Mesendoderm (in vitro differentiated cells): Measurements from ENCODE around the gene SERHL2.
A peak's percentile ranks its signal among the peaks of the same experiment; 100 is the strongest.
"Not testable (repeated sequence)": the region's sequence is repeated elsewhere in the genome, so short reads cannot be mapped to it uniquely, and the experiment has no call there.

Experiments
- DNase-seq: peaks from one replicate; pipeline ENCODE4 v3.0.0; 2013
- H2AK5ac ChIP-seq: 2 replicates; pipeline ENCODE4 v1.6.1; 2013; ENCODE audit warnings: low read length, inconsistent platforms
- H2BK120ac ChIP-seq: 2 replicates; pipeline ENCODE4 v1.6.1; 2013; ENCODE audit warnings: low read depth, mild to moderate bottlenecking, low read length, moderate library complexity, mixed read lengths
- H2BK15ac ChIP-seq: replicated peaks from 2 replicates; pipeline ENCODE4 v1.6.1; 2013; ENCODE audit warnings: low read depth, mild to moderate bottlenecking, moderate library complexity
- H2BK5ac ChIP-seq: 2 replicates; pipeline ENCODE4 v1.6.1; 2013; ENCODE audit warnings: low read length, inconsistent platforms
- H3K18ac ChIP-seq: 2 replicates; pipeline ENCODE4 v1.6.1; 2013; ENCODE audit warnings: mild to moderate bottlenecking, low read length, mixed read lengths
- H3K23ac ChIP-seq: one replicate; pipeline ENCODE4 v1.6.1; 2013; ENCODE audit warnings: low read length
- H3K27ac ChIP-seq: 2 replicates; pipeline ENCODE4 v1.5.1; 2013; ENCODE audit warnings: low read depth, mild to moderate bottlenecking, inconsistent platforms, low read length, moderate library complexity
- H3K27me3 ChIP-seq: 2 replicates; pipeline ENCODE4 v1.6.1; 2013; ENCODE audit warnings: low read length, control low read depth, mild to moderate bottlenecking, inconsistent platforms; ENCODE audit not compliant: insufficient read depth, poor library complexity
- H3K36me3 ChIP-seq: 2 replicates; pipeline ENCODE4 v1.6.1; 2013; ENCODE audit warnings: low read length, inconsistent platforms; ENCODE audit not compliant: control insufficient read depth, insufficient read depth
- H3K4ac ChIP-seq: one replicate; pipeline ENCODE4 v1.6.1; 2013; ENCODE audit warnings: low read depth, mild to moderate bottlenecking, low read length, moderate library complexity
- H3K4me1 ChIP-seq: 2 replicates; pipeline ENCODE4 v1.6.1; 2013; ENCODE audit warnings: low read depth, low read length, inconsistent platforms; ENCODE audit not compliant: control insufficient read depth
- H3K4me2 ChIP-seq: 2 replicates; pipeline ENCODE4 v1.6.1; 2013; ENCODE audit warnings: low read length
- H3K4me3 ChIP-seq: 2 replicates; pipeline ENCODE4 v1.5.1; 2013; ENCODE audit warnings: mild to moderate bottlenecking, low read length
- H3K56ac ChIP-seq: one replicate; pipeline ENCODE4 v1.6.1; 2013; ENCODE audit warnings: low read length
- H3K79me1 ChIP-seq: 2 replicates; pipeline ENCODE4 v1.6.1; 2013; ENCODE audit warnings: low read length, inconsistent platforms
- H3K79me2 ChIP-seq: 2 replicates; pipeline ENCODE4 v1.6.1; 2013; ENCODE audit warnings: mild to moderate bottlenecking, low read length; ENCODE audit not compliant: control insufficient read depth, insufficient read depth
- H3K9ac ChIP-seq: 2 replicates; pipeline ENCODE4 v1.6.1; 2013; ENCODE audit warnings: low read length, inconsistent platforms
- H4K5ac ChIP-seq: one replicate; pipeline ENCODE4 v1.6.1; 2013; ENCODE audit warnings: low read length
- H4K8ac ChIP-seq: one replicate; pipeline ENCODE4 v1.6.1; 2013; ENCODE audit warnings: low read depth, mild to moderate bottlenecking, control low read depth, low read length, moderate library complexity
- WGBS: extraction: QIAGEN DNeasy Blood & Tissue Kit; methylation state at CpG from one replicate; pipeline ENCODE4 v1.1.7; 2013; ENCODE audit warnings: low lambda C conversion rate, missing lambda C conversion rate; ENCODE audit not compliant: insufficient coverage; ENCODE audit errors: extremely low coverage; 5-methylcytosine and 5-hydroxymethylcytosine counted together

Gene SERHL2

DNA sequence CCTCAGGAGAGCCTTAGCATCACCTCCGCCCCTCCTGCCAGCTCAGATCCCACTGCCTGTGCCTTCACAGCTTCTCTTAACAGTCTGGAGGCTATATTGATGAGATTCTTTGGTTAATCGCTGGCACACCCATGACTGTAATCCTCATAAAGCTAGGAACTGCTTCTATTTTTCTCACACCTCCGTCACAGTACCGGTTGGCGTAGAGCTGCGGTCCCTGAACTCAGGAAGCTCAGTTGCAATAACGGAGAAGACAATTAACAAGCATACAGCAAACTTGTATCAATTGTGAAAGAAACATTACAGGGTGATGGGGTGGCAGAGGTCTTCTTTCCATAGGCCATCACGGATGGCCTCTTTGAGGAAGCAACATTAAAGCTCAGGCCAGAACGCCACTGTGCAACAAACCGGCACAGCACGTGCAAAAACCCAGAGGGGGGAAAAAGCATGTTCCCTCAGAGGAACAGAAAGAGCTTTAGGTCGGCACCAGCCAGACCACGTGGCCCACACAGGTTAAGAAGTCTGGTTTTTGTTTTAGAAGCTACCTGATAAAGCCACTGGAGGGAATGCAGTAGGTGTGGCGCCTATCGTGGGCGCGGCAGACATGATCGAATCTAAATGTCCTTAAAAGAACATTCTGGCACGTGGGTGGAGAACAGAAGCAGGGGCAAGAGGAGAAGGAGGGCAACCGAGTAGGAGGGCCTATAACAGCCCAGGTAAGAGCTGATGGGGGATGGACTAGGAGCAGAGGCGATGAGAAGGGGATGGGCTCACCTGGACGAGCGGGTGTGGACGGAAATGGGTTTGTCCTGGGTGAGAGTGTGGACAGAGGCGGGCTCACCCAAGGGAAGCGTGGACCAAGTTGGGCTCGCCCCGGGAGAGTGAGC, 34.9 kb upstream of the SERHL2 start:
- Histone ChIP-seq H3K56ac (peak overlapping the region; percentile 96), H3K79me2 (peaks cover 12% of the 10 kb centered on the region), H3K9ac (peak overlapping the region; percentile 90), H3K4me3 (peak overlapping the region; percentile 84), H3K23ac (peak overlapping the region; percentile 24), H3K4me2 (peak overlapping the region; percentile 79)
- not testable (repeated sequence) for H3K4me1 ChIP-seq, H3K18ac ChIP-seq, H2BK15ac ChIP-seq, H2AK5ac ChIP-seq, H3K4ac ChIP-seq, H3K79me1 ChIP-seq, H2BK5ac ChIP-seq, H4K8ac ChIP-seq, DNase-seq, H2BK120ac ChIP-seq, H3K27me3 ChIP-seq, H3K27ac ChIP-seq, H3K36me3 ChIP-seq, H4K5ac ChIP-seq
- no CpG with 5 or more reads among the region's 28 CpGs for WGBS

DNA sequence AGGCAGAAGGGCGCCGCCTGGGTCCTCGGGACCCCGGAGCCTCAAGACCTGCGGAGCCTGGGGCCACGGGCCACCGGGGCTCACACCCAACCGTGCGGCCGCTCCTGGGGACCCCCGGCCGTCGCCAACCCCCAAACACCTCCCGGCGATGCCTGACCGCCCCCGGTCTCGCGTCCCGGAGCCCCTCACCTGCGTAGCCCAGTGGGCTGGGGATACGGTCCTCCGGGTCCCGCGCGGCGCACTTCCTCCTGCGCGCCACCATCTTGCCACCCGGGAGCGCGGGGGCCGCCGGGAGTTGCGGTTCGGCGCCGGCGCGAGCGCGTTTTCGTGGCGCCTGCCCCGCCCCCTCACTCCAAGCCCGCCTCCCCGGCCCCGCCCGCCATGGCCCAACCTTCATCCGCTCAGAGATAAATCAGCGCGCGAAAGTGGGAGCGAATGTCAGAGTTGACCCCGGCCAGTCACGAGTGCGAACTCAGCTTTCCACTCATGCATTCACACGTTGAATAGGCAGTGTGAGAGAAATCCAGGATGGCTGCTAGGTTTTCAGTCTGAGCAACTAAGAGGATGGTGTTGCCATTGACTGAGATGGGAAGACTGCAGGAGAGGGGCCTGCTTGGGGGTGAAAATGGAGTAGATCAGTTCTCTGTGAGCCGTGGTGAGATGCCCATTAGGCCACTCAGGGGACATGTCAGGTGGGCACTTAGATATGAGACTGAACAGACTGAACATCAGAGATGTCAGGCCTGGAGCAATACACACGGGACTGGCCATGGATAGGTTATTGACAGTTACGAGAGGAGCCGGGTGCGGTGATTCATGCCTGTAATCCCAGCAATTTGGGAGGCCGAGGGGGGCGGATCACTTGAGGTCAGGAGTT, 34.0 kb upstream of the SERHL2 start, which contains the start of gene RRP7A:
Gene RRP7A (minus strand): TSS at position 272 of the 877 bp plus-strand sequence. CDS start 10 bp downstream, at position 262.
- no CpG with 5 or more reads among the region's 65 CpGs for WGBS

DNA sequence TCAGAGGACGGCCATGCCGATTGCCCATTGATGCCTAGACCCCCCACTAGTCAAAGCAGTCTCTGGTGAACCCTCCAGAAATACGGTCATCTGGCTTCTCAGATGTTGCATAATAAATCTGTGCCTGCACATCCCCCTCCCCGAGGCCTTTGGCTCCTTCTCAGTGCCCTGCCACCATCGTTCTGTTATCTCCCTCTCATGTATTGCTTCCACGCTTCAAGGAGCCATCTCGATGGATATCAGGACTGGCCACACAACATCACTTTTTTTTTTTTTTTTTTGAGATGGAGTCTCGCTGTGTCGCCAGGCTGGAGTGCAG, 32.6 kb upstream of the SERHL2 start:
- H2BK15ac ChIP-seq, result no peak overlapping the region
- H3K56ac ChIP-seq, result no peak overlapping the region
- H3K18ac ChIP-seq, result no peak overlapping the region
- no peak overlapping the region for H2AK5ac ChIP-seq
- H3K79me2 ChIP-seq, result peaks cover 9% of the 10 kb centered on the region
- H3K4ac ChIP-seq, result no peak overlapping the region
- H4K8ac ChIP-seq, result no peak overlapping the region
- no peak overlapping the region for H3K4me2 ChIP-seq
- H3K4me1 ChIP-seq, result no peaks in the 10 kb centered on the region
- H4K5ac ChIP-seq, result no peak overlapping the region
- H3K27me3 ChIP-seq, result no peaks in the 10 kb centered on the region
- no peak overlapping the region for H2BK120ac ChIP-seq
- H3K23ac ChIP-seq, result no peak overlapping the region
- no peak for DNase-seq
- peaks cover 2% of the 10 kb centered on the region for H3K79me1 ChIP-seq
- H3K27ac ChIP-seq, result no peak overlapping the region
- H3K4me3 ChIP-seq, result no peak overlapping the region
- WGBS, result no CpG with 5 or more reads among the region's 9 CpGs
- no peak overlapping the region for H3K9ac ChIP-seq
- H2BK5ac ChIP-seq, result no peak overlapping the region
- H3K36me3 ChIP-seq, result no peaks in the 10 kb centered on the region

More for the DNA sequence above, 34.0 kb upstream of the SERHL2 start, which contains the start of gene RRP7A:
- H3K4me1 ChIP-seq, result no peaks in the 10 kb centered on the region
- H3K23ac ChIP-seq, result peak within 1 kb of the TSS; percentile 24
- no peak within 1 kb of the TSS for H3K27ac ChIP-seq
- no peak within 1 kb of the TSS for H3K4ac ChIP-seq
- no peak within 1 kb of the TSS for H2BK5ac ChIP-seq
- H2BK15ac ChIP-seq, result no peak within 1 kb of the TSS
- DNase-seq, result peak; percentile 71
- peaks cover 12% of the 10 kb centered on the region for H3K79me2 ChIP-seq
- no peak within 1 kb of the TSS for H2AK5ac ChIP-seq
- H3K9ac ChIP-seq, result peak within 1 kb of the TSS; percentile 90
- no peak within 1 kb of the TSS for H4K8ac ChIP-seq
- peaks cover 3% of the 10 kb centered on the region for H3K36me3 ChIP-seq
- H3K18ac ChIP-seq, result no peak within 1 kb of the TSS
- no peak within 1 kb of the TSS for H4K5ac ChIP-seq
- H3K4me2 ChIP-seq, result peak within 1 kb of the TSS; percentile 79
- H3K27me3 ChIP-seq, result no peaks in the 10 kb centered on the region
- peak within 1 kb of the TSS; percentile 84 for H3K4me3 ChIP-seq
- H2BK120ac ChIP-seq, result no peak within 1 kb of the TSS
- peak within 1 kb of the TSS; percentile 96 for H3K56ac ChIP-seq
- peaks cover 2% of the 10 kb centered on the region for H3K79me1 ChIP-seq

DNA sequence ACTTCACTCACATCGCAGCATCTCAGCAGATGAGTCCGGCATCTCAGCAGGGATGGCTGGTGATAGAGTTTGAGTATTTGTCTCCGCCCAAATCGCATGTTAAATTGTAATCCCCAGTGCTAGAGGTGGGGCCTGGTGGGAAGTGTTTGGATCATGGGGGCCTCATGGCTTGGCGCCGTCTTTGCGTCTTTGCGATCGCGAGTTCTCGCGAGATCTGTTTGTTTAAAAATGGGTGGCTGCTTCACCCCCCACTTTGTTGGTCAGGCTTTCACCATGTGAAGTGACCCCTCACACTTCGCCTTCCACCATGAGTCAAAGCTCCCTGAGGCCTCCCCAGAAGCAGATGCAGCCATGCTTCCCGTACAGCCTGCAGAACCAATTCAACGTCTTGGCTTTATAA, 31.2 kb upstream of the SERHL2 start:
- Histone ChIP-seq H2BK5ac (no peak overlapping the region), H2BK15ac (no peak overlapping the region), H3K4me1 (no peaks in the 10 kb centered on the region), H3K79me2 (peaks cover 6% of the 10 kb centered on the region), H3K27me3 (no peaks in the 10 kb centered on the region), H3K79me1 (peaks cover 2% of the 10 kb centered on the region), H3K4ac (no peak overlapping the region), H3K23ac (no peak overlapping the region), H3K36me3 (no peaks in the 10 kb centered on the region), H2BK120ac (no peak overlapping the region), H2AK5ac (no peak overlapping the region), H4K8ac (no peak overlapping the region), H3K27ac (no peak overlapping the region), H3K18ac (no peak overlapping the region), H3K9ac (no peak overlapping the region), H3K56ac (no peak overlapping the region), H3K4me2 (no peak overlapping the region), H3K4me3 (no peak overlapping the region), H4K5ac (no peak overlapping the region)
- DNase-seq, result no peak
- WGBS, result no CpG with 5 or more reads among the region's 15 CpGs

DNA sequence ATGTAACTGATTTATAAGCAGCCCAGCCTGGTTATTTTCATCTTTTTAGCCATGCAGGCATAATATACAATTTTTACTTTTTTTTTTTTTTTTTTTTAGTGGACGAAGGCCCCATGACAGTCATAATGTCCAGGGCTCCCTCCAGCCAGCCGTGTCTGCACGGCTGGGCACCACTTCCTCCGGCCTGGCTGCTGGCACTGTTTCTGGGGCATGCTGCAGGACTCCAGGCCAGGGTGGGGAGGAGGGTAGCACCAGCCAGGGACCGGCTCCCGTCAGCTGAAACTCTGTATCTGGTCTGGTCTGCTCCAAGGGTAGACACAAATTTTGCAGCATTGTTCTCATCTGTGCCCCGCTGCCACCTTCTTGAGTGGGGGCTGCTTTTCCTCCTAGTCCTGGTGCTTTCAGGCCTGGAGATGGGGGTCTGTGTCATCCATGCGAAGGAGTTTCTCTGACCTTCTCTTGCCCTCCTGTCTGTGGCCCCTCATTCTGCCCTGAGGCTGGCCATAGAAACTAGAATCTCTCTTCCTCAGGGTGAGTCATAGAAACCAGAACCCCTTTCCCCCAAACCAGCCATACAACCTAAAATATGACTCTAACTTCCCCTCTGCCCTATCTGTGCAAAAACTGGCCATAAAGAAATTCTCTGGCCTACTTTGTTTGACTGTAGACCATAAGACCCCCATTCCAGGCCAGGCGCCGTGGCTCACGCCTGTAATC, 25.0 kb upstream of the SERHL2 start:
- H3K4ac ChIP-seq, result no peak overlapping the region
- H3K36me3 ChIP-seq, result no peaks in the 10 kb centered on the region
- no peak overlapping the region for H3K23ac ChIP-seq
- no peak overlapping the region for H3K27ac ChIP-seq
- H2BK5ac ChIP-seq, result no peak overlapping the region
- no CpG with 5 or more reads among the region's 11 CpGs for WGBS
- H3K18ac ChIP-seq, result no peak overlapping the region
- no peaks in the 10 kb centered on the region for H3K4me1 ChIP-seq
- no peak overlapping the region for H4K8ac ChIP-seq
- H2BK15ac ChIP-seq, result no peak overlapping the region
- no peak overlapping the region for H3K4me2 ChIP-seq
- H3K79me2 ChIP-seq, result no peaks in the 10 kb centered on the region
- no peaks in the 10 kb centered on the region for H3K27me3 ChIP-seq
- DNase-seq, result no peak
- no peak overlapping the region for H3K56ac ChIP-seq
- H3K79me1 ChIP-seq, result no peaks in the 10 kb centered on the region
- no peak overlapping the region for H3K4me3 ChIP-seq
- no peak overlapping the region for H2AK5ac ChIP-seq
- no peak overlapping the region for H3K9ac ChIP-seq
- H4K5ac ChIP-seq, result no peak overlapping the region
- H2BK120ac ChIP-seq, result no peak overlapping the region
